RWPE2 (cell line): ENCODE results near the gene PPHLN1.

ENCODE experiments used
- ATAC-seq: fragments of 200-7000 bp; cut with Tn5 transposase; 3 replicates; pipeline ENCODE4 v1.9.1; 2021; ENCODE audit warnings: low read depth
- DNase-seq: peaks from one replicate; pipeline ENCODE4 v3.0.0-alpha.2; 2020; ENCODE audit warnings: low spot score
- H3K27ac ChIP-seq: fragments of 450-650 bp; 2 replicates; pipeline ENCODE4 v1.5.1; 2017; ENCODE audit warnings: mild to moderate bottlenecking; ENCODE audit not compliant: poor library complexity, severe bottlenecking
- H3K27me3 ChIP-seq: fragments of 250-450 bp; sonication (Bioruptor Pico); 2 replicates; pipeline ENCODE4 v1.5.1; 2021; ENCODE audit warnings: mild to moderate bottlenecking, moderate library complexity; ENCODE audit not compliant: insufficient read depth, poor library complexity, severe bottlenecking
- H3K36me3 ChIP-seq: fragments of 250-450 bp; sonication (Bioruptor Pico); 2 replicates; pipeline ENCODE4 v1.5.1; 2020; ENCODE audit warnings: low read depth, mild to moderate bottlenecking, moderate library complexity
- H3K4me1 ChIP-seq: fragments of 250-450 bp; sonication (Bioruptor Pico); 2 replicates; pipeline ENCODE4 v1.5.1; 2021; ENCODE audit warnings: mild to moderate bottlenecking, moderate library complexity; ENCODE audit not compliant: insufficient read depth, poor library complexity, severe bottlenecking
- H3K4me3 ChIP-seq: fragments of 250-450 bp; sonication (Bioruptor Pico); 2 replicates; pipeline ENCODE4 v1.5.1; 2021; ENCODE audit warnings: mild to moderate bottlenecking, moderate library complexity; ENCODE audit not compliant: severe bottlenecking
- H3K9me3 ChIP-seq: fragments of 250-450 bp; sonication (Bioruptor Pico); 2 replicates; pipeline ENCODE4 v1.5.1; 2021; ENCODE audit warnings: mild to moderate bottlenecking, moderate library complexity; ENCODE audit not compliant: severe bottlenecking
- CTCF ChIP-seq: fragments of 450-650 bp; IDR thresholded peaks from one replicate; pipeline ENCODE4 v1.5.1; 2017; ENCODE audit warnings: mild to moderate bottlenecking, moderate library complexity; ENCODE audit not compliant: poor library complexity, severe bottlenecking

Gene PPHLN1, protein sequence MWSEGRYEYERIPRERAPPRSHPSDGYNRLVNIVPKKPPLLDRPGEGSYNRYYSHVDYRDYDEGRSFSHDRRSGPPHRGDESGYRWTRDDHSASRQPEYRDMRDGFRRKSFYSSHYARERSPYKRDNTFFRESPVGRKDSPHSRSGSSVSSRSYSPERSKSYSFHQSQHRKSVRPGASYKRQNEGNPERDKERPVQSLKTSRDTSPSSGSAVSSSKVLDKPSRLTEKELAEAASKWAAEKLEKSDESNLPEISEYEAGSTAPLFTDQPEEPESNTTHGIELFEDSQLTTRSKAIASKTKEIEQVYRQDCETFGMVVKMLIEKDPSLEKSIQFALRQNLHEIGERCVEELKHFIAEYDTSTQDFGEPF

DNA sequence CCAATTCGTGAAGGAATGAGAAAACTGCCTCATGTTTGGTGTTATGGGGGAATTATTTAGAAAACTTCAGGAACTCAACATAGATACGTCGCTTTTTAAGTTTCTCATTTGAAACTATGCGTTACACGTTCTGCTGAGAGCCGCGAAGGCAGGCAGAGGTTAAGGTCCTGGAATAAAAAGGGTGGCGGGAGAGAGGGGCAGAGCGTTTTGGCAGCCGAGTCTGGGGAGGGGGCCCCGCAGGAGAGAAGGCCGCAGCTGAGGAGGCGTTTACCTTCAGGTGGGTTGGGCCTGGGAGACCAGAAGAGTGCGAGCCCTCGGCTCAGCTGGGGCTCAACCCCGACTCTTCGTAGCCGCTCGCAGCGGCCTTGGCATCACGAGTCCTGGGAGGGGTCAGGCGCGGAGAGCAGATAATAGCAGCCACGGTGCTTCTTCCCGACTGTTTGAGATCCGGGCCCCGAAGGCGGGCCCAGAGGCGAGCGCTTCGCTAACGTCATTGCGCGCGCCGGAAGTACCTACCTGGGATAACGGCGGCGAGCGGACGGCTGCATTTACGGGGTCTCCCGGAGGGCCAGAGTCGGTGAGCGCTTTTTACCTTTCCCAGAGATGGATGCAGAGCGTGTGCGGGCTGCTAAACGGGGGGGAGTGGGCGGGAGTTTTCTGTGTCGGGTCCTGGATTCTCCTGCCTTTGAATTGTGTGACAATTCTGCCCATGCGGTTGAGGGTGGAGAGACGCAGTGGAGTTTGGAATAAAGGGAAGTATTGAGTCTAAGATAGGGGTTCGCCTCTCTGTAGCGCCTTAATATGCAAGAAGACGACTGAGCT lies at the start of gene PPHLN1, which contains the start of gene ZCRB1:
PPHLN1 (plus strand) TSS at position 515 of the 822 bp plus-strand sequence. CDS start 9,736 bp downstream, outside the sequence.
ZCRB1 (minus strand) TSS at position 442 of the 822 bp plus-strand sequence. CDS start 1,992 bp downstream, outside the sequence.
- peak; percentile 93 for ATAC-seq

GRCh38 chr12:42277396-42278127 lies 48.4 kb upstream of the PPHLN1 start:
- ATAC-seq (no peak), DNase-seq (no peak)
- Histone ChIP-seq H3K36me3 (no peaks in the 10 kb centered on the region), H3K4me3 (no peak overlapping the region), H3K27me3 (no peaks in the 10 kb centered on the region), H3K4me1 (no peaks in the 10 kb centered on the region), H3K27ac (no peak overlapping the region), H3K9me3 (no peaks in the 10 kb centered on the region)
- TF ChIP-seq CTCF, result no peak

More for the DNA sequence above, at the start of gene PPHLN1, which contains the start of gene ZCRB1:
- no peak for TF ChIP-seq CTCF
- Histone ChIP-seq H3K36me3 (peaks cover 43% of the 10 kb centered on the region), H3K27ac (peak within 1 kb of the TSS; percentile 56), H3K4me1 (no peaks in the 10 kb centered on the region), H3K9me3 (no peaks in the 10 kb centered on the region), H3K27me3 (no peaks in the 10 kb centered on the region), H3K4me3 (peak within 1 kb of the TSS; percentile 77)
- peak; percentile 75 for DNase-seq

DNA sequence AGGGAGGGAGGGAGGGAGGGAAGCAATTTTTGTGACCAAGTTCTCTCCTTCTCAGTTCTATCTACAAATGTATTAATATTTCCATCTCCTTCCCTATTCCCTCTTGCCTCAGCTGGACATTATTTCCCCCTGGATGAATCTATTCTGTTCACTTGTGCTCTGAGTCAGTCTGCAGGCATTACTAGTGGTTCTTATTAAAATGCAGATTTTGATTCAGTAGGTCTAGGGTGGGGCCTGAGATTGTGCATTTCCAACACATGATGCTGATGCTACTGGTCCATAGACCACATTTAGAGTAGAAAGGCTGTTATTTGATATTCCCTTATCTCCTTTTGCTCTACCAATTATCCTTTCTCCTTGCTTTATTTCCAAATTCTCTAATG lies 47.8 kb upstream of the PPHLN1 start:
- H3K4me1 ChIP-seq, result no peaks in the 10 kb centered on the region
- H3K9me3 ChIP-seq, result no peaks in the 10 kb centered on the region
- no peak for ATAC-seq
- no peak overlapping the region for H3K27ac ChIP-seq
- no peak overlapping the region for H3K4me3 ChIP-seq
- no peak for DNase-seq
- TF ChIP-seq CTCF, result no peak
- H3K27me3 ChIP-seq, result no peaks in the 10 kb centered on the region
- no peaks in the 10 kb centered on the region for H3K36me3 ChIP-seq

GRCh38 chr12:42281278-42281677 lies 44.7 kb upstream of the PPHLN1 start:
- no peak for TF ChIP-seq CTCF
- DNase-seq (no peak), ATAC-seq (no peak)
- no peak overlapping the region for H3K4me3 ChIP-seq
- no peaks in the 10 kb centered on the region for H3K36me3 ChIP-seq
- H3K27me3 ChIP-seq, result no peaks in the 10 kb centered on the region
- no peaks in the 10 kb centered on the region for H3K4me1 ChIP-seq
- no peak overlapping the region for H3K27ac ChIP-seq
- no peaks in the 10 kb centered on the region for H3K9me3 ChIP-seq
